Thyroid gland (tissue), 4 donors: Measurements from ENCODE around the gene SRGAP2B. TPM values are rescaled to one million over a fixed set of nuclear protein-coding genes. Genes with fewer than 3 reads are reported as not detected.
"Not testable (repeated sequence)": the region's sequence is repeated elsewhere in the genome, so short reads cannot be mapped to it uniquely, and the experiment has no call there.

ENCODE experiments used
- DNase-seq, 2 donors: peaks; one replicate each; pipeline ENCODE4 v3.0.0-alpha.2; 2019
- H3K27ac ChIP-seq, 3 donors: fragments of 200-600 bp; sonication (generic); 1 replicate in 2 of 3; 2 replicates in 1 of 3; pipeline ENCODE4 v1.5.1; 2016 to 2019; ENCODE audit warnings: mild to moderate bottlenecking in 1 of 3, moderate library complexity in 1 of 3
- H3K27me3 ChIP-seq: fragments of 200-600 bp; sonication (generic); one replicate; pipeline ENCODE4 v1.5.1; 2019
- H3K36me3 ChIP-seq, 2 donors: fragments of 200-600 bp; sonication (generic); one replicate each; pipeline ENCODE4 v1.5.1; 2016 to 2019
- H3K4me1 ChIP-seq, 2 donors: fragments of 200-600 bp; sonication (generic); one replicate each; pipeline ENCODE4 v1.5.1; 2017 to 2019
- H3K4me3 ChIP-seq, 3 donors: fragments of 200-600 bp; sonication (generic); replicated peaks in 1 of 3; 1 replicate in 2 of 3; 2 replicates in 1 of 3; pipeline ENCODE4 v1.5.1; 2016; ENCODE audit warnings: mild to moderate bottlenecking in 1 of 3
- H3K9me3 ChIP-seq: fragments of 200-600 bp; sonication (generic); one replicate; pipeline ENCODE4 v1.5.1; 2017
- WGBS, 2 donors: methylation state at CpG; one replicate each; pipeline ENCODE4 v1.1.5; 2017; 5-methylcytosine and 5-hydroxymethylcytosine counted together
- intact Hi-C: fragments of 100-400 bp; cut with DNase I; formaldehyde crosslinking; loops from one replicate; pipeline ENCODE4 v1.15.1; 2023
- total RNA-seq, 4 donors: library from RNA; depleted of rRNA; stranded (reverse); fragments of >200 nt; gene quantifications; one replicate each; pipeline ENCODE4 v1.2.3, GENCODE V29; 2016

SRGAP2B gene
- total RNA-seq, 4 donors from 2014 or later, result 8.0 to 12.0 (median 11.6) TPM

DNA sequence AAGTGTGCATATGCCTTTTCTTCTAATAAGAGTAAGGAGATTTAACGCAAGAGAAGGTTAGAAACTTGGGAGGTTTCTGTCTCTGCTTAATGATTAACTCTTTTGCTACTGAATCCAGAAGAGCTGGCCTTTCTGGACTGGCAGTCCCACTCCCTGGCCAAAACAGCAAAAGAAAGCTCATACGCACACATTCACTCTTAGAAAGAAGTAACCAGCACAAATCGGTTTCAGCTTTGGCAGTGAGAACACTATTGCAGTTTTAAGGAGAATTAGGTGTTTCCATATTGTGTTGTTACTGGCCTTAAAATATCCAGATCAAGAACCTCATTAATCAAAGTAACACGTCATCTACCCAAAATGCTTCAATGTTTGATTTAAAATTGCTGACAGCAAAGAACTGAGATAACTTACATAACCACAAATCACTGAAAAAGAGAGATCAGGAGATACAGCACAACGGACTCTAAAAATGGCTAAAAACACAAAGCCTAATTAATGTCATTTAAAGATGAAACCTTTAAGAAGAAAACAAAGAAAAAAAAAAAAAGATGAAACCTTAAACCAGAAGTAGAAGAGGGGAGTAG is 16.2 kb downstream of the SRGAP2B start:
- H3K4me1 ChIP-seq, H3K9me3 ChIP-seq, H3K27me3 ChIP-seq, H3K27ac ChIP-seq, DNase-seq, H3K4me3 ChIP-seq, H3K36me3 ChIP-seq, intact Hi-C loops: not testable (repeated sequence)
- WGBS, 2 donors, result no CpG with 5 or more reads among the region's 5 CpGs

- H3K9me3 ChIP-seq, H3K4me1 ChIP-seq, H3K4me3 ChIP-seq, DNase-seq, H3K27me3 ChIP-seq, H3K36me3 ChIP-seq, intact Hi-C loops, H3K27ac ChIP-seq: not testable (repeated sequence)
- no CpG with 5 or more reads among the region's 11 CpGs for WGBS, 2 donors
These were observed 17.0 kb downstream of the SRGAP2B start for GRCh38 chr1:145077872-145078786.

DNA sequence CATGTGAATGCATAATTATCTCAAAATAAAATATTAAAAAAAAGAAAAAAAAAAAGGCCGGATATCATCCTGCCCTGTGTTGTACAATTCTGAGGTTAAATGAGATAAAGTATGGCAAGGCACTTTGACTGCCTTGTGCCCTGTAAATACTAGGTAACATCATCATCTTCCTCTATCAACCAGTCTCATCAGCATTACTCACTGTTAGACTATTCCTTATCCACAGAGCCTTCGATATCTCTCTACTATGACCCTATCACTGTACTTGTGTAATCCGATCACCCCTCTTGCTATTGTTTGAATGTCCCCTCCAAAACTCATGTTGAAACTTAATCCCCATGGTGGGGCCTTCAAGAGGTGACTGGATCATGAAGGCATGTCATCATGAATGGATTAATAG is 18.3 kb downstream of the SRGAP2B start:
- H3K4me1 ChIP-seq, H3K27ac ChIP-seq, H3K9me3 ChIP-seq, DNase-seq, H3K4me3 ChIP-seq, H3K27me3 ChIP-seq, intact Hi-C loops, H3K36me3 ChIP-seq: not testable (repeated sequence)
- WGBS, 2 donors, result no CpG with 5 or more reads among the region's 3 CpGs

GRCh38 chr1:145074021-145074559 is 21.0 kb downstream of the SRGAP2B start:
- H3K27me3 ChIP-seq, intact Hi-C loops: not testable (repeated sequence)
- WGBS, 2 donors, result 81% methylated on average over 3 of the region's 6 CpGs; no CpG with 5 or more reads in 1 of the 2 donors

GRCh38 chr1:145071569-145071968 is 23.6 kb downstream of the SRGAP2B start:
- H3K4me3 ChIP-seq, H3K27ac ChIP-seq, DNase-seq, H3K27me3 ChIP-seq, H3K36me3 ChIP-seq, H3K9me3 ChIP-seq, H3K4me1 ChIP-seq, intact Hi-C loops: not testable (repeated sequence)
- WGBS, 2 donors, result 100% methylated on average over 1 of the region's 6 CpGs; no CpG with 5 or more reads in 1 of the 2 donors

More at GRCh38 chr1:145074021-145074559, 21.0 kb downstream of the SRGAP2B start:
- not testable (repeated sequence) for H3K4me3 ChIP-seq, H3K27ac ChIP-seq, H3K9me3 ChIP-seq, H3K4me1 ChIP-seq, H3K36me3 ChIP-seq, DNase-seq

DNA sequence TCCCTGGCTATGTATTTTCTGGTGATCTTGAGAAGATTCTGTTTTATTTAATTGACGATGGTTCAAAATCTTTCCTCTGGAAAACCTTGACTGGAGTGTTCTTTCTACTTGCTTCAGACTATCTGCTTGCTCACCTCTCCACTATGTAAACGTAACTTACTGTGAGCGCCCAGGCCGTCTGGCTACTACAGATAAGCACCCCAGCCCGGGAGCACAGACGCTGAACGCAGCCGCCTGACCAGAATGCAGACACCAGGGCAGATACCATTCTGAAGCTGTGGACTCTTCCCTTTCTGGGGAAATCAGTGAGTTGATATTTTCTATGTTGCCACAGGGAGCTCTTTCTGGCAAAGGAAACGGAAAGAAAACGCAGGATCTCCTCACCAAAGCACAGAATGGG is 28.6 kb downstream of the SRGAP2B start:
- WGBS, 2 donors, result no CpG with 5 or more reads among the region's 10 CpGs
- H3K27ac ChIP-seq, H3K9me3 ChIP-seq, H3K4me3 ChIP-seq, DNase-seq, H3K36me3 ChIP-seq, H3K27me3 ChIP-seq, intact Hi-C loops, H3K4me1 ChIP-seq: not testable (repeated sequence)

GRCh38 chr1:145065194-145065826 is 29.8 kb downstream of the SRGAP2B start:
- no CpG with 5 or more reads among the region's 5 CpGs for WGBS, 2 donors
- H3K9me3 ChIP-seq, intact Hi-C loops: not testable (repeated sequence)

GRCh38 chr1:145063941-145064648 is 31.0 kb downstream of the SRGAP2B start:
- WGBS, 2 donors, result no CpG with 5 or more reads among the region's 2 CpGs
- intact Hi-C loops, DNase-seq, H3K4me1 ChIP-seq, H3K4me3 ChIP-seq, H3K36me3 ChIP-seq, H3K27me3 ChIP-seq, H3K27ac ChIP-seq, H3K9me3 ChIP-seq: not testable (repeated sequence)

More at GRCh38 chr1:145065194-145065826, 29.8 kb downstream of the SRGAP2B start:
- not testable (repeated sequence) for H3K4me1 ChIP-seq, DNase-seq, H3K27ac ChIP-seq, H3K36me3 ChIP-seq, H3K27me3 ChIP-seq, H3K4me3 ChIP-seq

DNA sequence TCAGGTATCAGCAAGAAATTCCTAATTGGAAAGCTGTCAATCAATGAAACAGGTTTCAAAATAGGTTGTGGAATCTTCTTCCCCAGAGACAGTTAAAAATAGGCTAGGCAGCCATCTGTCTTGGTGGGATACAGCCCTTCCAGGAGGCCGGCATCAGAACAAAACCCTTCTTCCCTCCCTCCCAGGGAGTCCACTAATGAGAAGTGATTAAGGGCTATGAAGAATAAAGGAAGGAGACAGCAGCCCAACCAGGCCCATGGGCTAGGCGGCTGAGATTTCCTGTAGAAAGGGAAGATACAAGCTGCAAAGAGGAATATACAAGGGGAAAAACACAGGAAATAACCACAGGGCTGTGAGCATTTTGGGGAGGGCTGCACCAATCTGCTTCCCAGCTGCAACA is 31.8 kb downstream of the SRGAP2B start:
- H3K9me3 ChIP-seq, intact Hi-C loops, H3K4me1 ChIP-seq, DNase-seq, H3K4me3 ChIP-seq, H3K36me3 ChIP-seq, H3K27ac ChIP-seq, H3K27me3 ChIP-seq: not testable (repeated sequence)
- 77 to 100% methylated on average over 1 of the region's 2 CpGs for WGBS, 2 donors

- H3K27me3 ChIP-seq, H3K4me1 ChIP-seq, DNase-seq, intact Hi-C loops, H3K4me3 ChIP-seq, H3K36me3 ChIP-seq, H3K27ac ChIP-seq, H3K9me3 ChIP-seq: not testable (repeated sequence)
- no CpG with 5 or more reads among the region's 3 CpGs for WGBS, 2 donors
These were observed 36.9 kb downstream of the SRGAP2B start for GRCh38 chr1:145058184-145058583.

- H3K36me3 ChIP-seq, result not testable (repeated sequence)
- WGBS, 2 donors, result no CpG with 5 or more reads among the region's 4 CpGs
These were observed 39.8 kb downstream of the SRGAP2B start for GRCh38 chr1:145055217-145055760.

DNA sequence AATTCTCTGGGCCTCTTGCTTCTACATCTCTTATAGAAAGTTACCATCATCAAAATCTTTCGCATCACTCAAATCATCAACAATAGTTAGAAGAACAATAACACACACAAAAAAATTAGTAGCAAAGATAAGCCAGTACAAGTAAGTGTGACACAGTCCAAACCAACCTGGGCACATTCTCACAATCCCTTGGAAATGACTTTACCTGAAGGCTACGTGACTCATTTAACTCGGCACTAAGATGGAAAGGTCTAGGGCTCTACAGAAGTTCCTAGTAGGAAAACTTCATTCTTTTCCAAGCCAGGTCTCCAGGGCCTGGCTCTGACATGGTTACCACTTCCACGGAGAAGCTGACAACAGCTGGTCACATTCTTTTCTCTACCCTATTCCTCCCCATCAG is 41.7 kb downstream of the SRGAP2B start:
- H3K9me3 ChIP-seq, intact Hi-C loops, H3K36me3 ChIP-seq, H3K27me3 ChIP-seq, H3K27ac ChIP-seq, H3K4me3 ChIP-seq, DNase-seq, H3K4me1 ChIP-seq: not testable (repeated sequence)
- WGBS, 2 donors, result no CpG with 5 or more reads among the region's 4 CpGs

More at GRCh38 chr1:145055217-145055760, 39.8 kb downstream of the SRGAP2B start:
- DNase-seq, H3K9me3 ChIP-seq, H3K4me1 ChIP-seq, H3K27me3 ChIP-seq, H3K4me3 ChIP-seq, H3K27ac ChIP-seq, intact Hi-C loops: not testable (repeated sequence)
